ENCODE data around the gene UBE2R2. TPM values are rescaled to one million over a fixed set of nuclear protein-coding genes. Genes with fewer than 3 reads are reported as not detected.

The UBE2R2 gene
- total and polyA plus RNA-seq, 10 of the 15 experiments (the other 5 are each of a cell fraction or from before 2014, with no cell fraction given) = 7.2 to 32.8 (median 17.2) TPM

GRCh38 chr9:33878691-33879366, 61.9 kb downstream of the UBE2R2 start:
- H3K79me2 ChIP-seq (ENCODE audit: control insufficient read depth, insufficient read depth, low read length) = peaks cover 47% of the 10 kb centered on the region
- H3K4me2 ChIP-seq (ENCODE audit: control insufficient read depth, insufficient read depth) = no peak overlapping the region
- DNase-seq (ENCODE audit: low read depth, low spot score) (no peak), FAIRE-seq (no peak), ATAC-seq (no peak)
- no peak overlapping the region for H2AFZ ChIP-seq (ENCODE audit: control insufficient read depth, low read depth, low read length)
- ChIA-PET RAD21 (ENCODE audit: unreplicated experiment) (no interaction called here), CTCF (interaction anchor here (1.0 kb wide), 1 partner anchor 65 kb away, joined by 3 read pairs; no protein-coding TSS in a partner anchor), POLR2A (no interaction called here), SMC1A (ENCODE audit: uncharacterized antibody, unreplicated experiment) (no interaction called here)
- no TSS peak for BruUV-seq (replicated peaks)
- H3K27ac ChIP-seq (ENCODE audit: control insufficient read depth, insufficient read depth) = no peak overlapping the region
- in situ Hi-C loops (cut with MboI) (no loop called here), intact Hi-C loops (cut with micrococcal nuclease; ENCODE audit: unreplicated experiment) (no loop called here)
- TF ChIP-seq SREBF1 (IDR thresholded peaks at IDR 0.05; ENCODE audit: low read length) (no peak), EZH2 (IDR thresholded peaks at IDR 0.05; ENCODE audit: borderline replicate concordance, control insufficient read depth, low read depth, low read length) (no peak), KAT2A (conservative IDR thresholded peaks at IDR 0.05; ENCODE audit: control insufficient read depth, low read depth, low read length) (no peak), ZNF207 (IDR thresholded peaks at IDR 0.05; ENCODE audit: borderline replicate concordance) (no peak), CBX5 (IDR thresholded peaks at IDR 0.05; ENCODE audit: low read depth) (no peak), ZNF622 (IDR thresholded peaks at IDR 0.05) (no peak), IKZF1 (conservative IDR thresholded peaks at IDR 0.05) (no peak), ZNF217 (IDR thresholded peaks at IDR 0.05) (no peak), RELA (IDR thresholded peaks at IDR 0.05; ENCODE audit: borderline replicate concordance, partially characterized antibody) (no peak), RCOR1 (conservative IDR thresholded peaks at IDR 0.05; ENCODE audit: low read depth, low read length) (no peak), FOXM1 (IDR thresholded peaks at IDR 0.05; ENCODE audit: low read depth, low read length) (no peak)
- no peaks in the 10 kb centered on the region for H3K4me1 ChIP-seq (ENCODE audit: control insufficient read depth, insufficient read depth, low read length)
- H3K9me3 ChIP-seq (replicated peaks; ENCODE audit: control insufficient read depth, insufficient read depth, low read length) = no peaks in the 10 kb centered on the region
- no peak overlapping the region for H3K4me3 ChIP-seq
- 87% methylated on average over 7 of the region's 7 CpGs for WGBS (ENCODE audit: insufficient coverage, insufficient replicate concordance, low lambda C conversion rate, missing lambda C conversion rate)
- no peaks in the 10 kb centered on the region for H3K27me3 ChIP-seq (replicated peaks in 1 of 2; ENCODE audit: control insufficient read depth in 2 of 2, insufficient read depth in 2 of 2, low read length in 1 of 2)
- H4K20me1 ChIP-seq (ENCODE audit: control insufficient read depth, insufficient read depth) = no peaks in the 10 kb centered on the region
- no peak overlapping the region for H3K9ac ChIP-seq (ENCODE audit: control insufficient read depth, insufficient read depth, low read length)
- no peaks in the 10 kb centered on the region; a peak in 2 of 4 replicates for H3K36me3 ChIP-seq (ENCODE audit: control insufficient read depth in 2 of 2, insufficient read depth in 2 of 2, low read length in 1 of 2)

Data from GM12878 (cell line).